ENCODE results near the gene SLC16A7.
A peak's percentile ranks its signal among the peaks of the same experiment; 100 is the strongest.
"Not testable (repeated sequence)": the region's sequence is repeated elsewhere in the genome, so short reads cannot be mapped to it uniquely, and the experiment has no call there.

Gene SLC16A7

DNA sequence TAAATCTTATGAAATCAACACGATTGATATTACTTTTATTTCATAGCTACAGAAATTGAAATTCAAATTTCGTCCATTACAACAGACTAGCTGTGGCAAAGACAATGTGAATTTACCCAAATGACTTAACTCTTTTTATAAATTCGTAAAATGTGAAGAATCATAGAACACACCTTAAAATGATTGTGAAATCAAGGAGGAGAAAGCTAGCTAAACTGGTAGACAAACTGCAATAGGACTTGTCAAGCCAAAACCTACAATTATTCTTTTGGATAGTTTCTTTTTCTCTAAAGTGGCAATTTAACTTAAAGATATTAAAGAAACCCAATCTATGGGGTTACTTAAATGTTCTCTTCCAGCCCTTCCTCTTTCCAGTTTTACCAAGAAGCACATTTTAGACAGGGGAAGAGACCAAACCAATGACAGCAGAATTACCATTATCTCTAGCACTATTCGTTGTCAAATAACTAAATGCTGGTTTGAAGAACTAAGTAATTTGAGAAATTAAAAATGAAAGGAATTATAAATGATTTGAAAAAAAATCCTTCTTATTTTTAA is 807 bp upstream of the SLC16A7 start:
- H3K4me3 ChIP-seq (ENCODE audit: low read depth, low read length): peak overlapping the region; percentile 71
- TF ChIP-seq, protein P1, sequence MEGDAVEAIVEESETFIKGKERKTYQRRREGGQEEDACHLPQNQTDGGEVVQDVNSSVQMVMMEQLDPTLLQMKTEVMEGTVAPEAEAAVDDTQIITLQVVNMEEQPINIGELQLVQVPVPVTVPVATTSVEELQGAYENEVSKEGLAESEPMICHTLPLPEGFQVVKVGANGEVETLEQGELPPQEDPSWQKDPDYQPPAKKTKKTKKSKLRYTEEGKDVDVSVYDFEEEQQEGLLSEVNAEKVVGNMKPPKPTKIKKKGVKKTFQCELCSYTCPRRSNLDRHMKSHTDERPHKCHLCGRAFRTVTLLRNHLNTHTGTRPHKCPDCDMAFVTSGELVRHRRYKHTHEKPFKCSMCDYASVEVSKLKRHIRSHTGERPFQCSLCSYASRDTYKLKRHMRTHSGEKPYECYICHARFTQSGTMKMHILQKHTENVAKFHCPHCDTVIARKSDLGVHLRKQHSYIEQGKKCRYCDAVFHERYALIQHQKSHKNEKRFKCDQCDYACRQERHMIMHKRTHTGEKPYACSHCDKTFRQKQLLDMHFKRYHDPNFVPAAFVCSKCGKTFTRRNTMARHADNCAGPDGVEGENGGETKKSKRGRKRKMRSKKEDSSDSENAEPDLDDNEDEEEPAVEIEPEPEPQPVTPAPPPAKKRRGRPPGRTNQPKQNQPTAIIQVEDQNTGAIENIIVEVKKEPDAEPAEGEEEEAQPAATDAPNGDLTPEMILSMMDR (IDR thresholded peaks at IDR 0.05; ENCODE audit: low read depth, low read length): no peak
- DNase-seq (ENCODE audit: low read depth, low spot score): peak; percentile 3
- in situ Hi-C loops (cut with HindIII; ENCODE audit: low sequenced_read_pairs): no loop called here

DNA sequence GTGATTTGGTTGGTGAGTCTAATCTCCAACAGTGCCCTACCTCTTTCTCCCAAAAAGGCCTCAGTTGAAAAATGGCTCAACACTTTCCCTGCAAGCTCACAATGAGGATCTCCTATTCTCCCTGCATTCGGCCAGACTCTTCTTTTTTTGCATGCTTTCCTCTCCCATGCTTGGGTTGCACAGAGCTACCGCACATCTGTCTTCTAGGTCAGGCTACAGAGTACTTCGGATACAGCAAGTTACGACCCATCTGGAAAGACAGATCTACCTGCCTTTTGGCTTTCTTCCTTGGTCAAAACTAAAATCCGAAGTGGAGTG is 305 bp upstream of the SLC16A7 start:
- DNase-seq (ENCODE audit: low read depth, low spot score): no peak
- H3K4me3 ChIP-seq (ENCODE audit: low read depth, low read length): peak overlapping the region; percentile 71
- in situ Hi-C loops (cut with HindIII; ENCODE audit: low sequenced_read_pairs): no loop called here
- TF ChIP-seq, protein P1 (IDR thresholded peaks at IDR 0.05; ENCODE audit: low read depth, low read length): no peak

DNA sequence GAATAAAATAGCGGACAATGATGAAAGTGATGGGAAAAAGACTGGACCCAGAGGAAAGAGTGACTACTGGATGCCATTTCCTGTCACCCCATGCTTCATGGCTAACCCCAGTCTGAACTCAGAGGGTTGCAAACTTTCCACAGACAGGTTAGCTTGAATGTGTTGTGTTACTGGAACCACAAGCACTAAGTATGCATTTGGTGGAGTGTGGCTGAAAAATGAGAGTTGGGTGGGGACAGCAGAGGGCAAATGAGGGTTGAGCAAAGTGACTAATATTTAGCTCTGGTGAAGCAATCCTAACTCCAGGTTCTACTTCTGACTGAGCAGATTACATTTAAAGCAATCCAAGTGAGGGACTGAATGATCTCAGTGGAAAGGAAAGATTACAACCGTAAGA is 1.6 kb downstream of the SLC16A7 start:
- DNase-seq (ENCODE audit: low read depth, low spot score): peak; percentile 89
- H3K4me3 ChIP-seq (ENCODE audit: low read depth, low read length): peak overlapping the region; percentile 71
- in situ Hi-C loops (cut with HindIII; ENCODE audit: low sequenced_read_pairs): no loop called here
- TF ChIP-seq, protein P1 (IDR thresholded peaks at IDR 0.05; ENCODE audit: low read depth, low read length): no peak

DNA sequence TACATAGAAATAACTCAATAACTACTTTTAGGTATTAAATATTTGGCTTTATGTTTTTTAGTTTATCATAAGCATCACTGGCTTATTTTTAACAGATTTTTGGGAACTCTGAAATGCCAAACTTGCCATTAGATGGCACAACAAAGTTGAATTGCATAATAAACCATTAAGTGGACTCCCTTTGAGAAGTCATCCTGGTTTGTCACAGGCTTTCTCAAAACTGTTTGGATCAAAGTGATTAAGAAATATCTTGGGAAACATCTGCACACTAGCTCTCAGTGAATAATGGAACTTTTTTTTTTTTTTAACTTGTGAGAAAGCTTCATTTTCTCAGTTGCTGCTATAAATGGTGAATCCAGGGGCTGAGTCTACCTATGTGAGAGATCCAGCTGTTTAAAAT is 4.3 kb downstream of the SLC16A7 start:
- DNase-seq (ENCODE audit: low read depth, low spot score): no peak
- in situ Hi-C loops (cut with HindIII; ENCODE audit: low sequenced_read_pairs): no loop called here
- TF ChIP-seq, protein P1 (IDR thresholded peaks at IDR 0.05; ENCODE audit: low read depth, low read length): no peak
- H3K4me3 ChIP-seq (ENCODE audit: low read depth, low read length): no peak overlapping the region

DNA sequence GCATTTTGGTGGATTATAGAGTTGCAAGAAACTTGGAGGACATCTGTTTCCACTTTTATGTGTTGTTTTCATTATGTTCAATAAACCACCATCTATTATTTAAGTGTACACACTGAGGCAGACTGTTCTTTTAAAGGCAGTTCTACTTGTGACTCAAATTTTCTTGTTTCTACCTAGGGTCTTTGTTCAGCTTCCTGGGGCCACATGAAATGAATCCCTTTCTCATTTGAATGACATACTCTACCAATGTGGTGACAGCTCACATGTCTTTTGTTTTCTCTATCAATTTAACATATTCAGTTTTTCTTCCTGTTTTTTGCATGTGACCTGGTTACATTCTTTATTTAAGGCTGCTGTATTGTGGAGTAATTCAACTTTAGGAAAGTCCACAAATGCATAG is 7.9 kb downstream of the SLC16A7 start:
- TF ChIP-seq, protein P1 (IDR thresholded peaks at IDR 0.05; ENCODE audit: low read depth, low read length): no peak
- in situ Hi-C loops (cut with HindIII; ENCODE audit: low sequenced_read_pairs): no loop called here
- no peak for DNase-seq (ENCODE audit: low read depth, low spot score)
- H3K4me3 ChIP-seq (ENCODE audit: low read depth, low read length): no peak overlapping the region

DNA sequence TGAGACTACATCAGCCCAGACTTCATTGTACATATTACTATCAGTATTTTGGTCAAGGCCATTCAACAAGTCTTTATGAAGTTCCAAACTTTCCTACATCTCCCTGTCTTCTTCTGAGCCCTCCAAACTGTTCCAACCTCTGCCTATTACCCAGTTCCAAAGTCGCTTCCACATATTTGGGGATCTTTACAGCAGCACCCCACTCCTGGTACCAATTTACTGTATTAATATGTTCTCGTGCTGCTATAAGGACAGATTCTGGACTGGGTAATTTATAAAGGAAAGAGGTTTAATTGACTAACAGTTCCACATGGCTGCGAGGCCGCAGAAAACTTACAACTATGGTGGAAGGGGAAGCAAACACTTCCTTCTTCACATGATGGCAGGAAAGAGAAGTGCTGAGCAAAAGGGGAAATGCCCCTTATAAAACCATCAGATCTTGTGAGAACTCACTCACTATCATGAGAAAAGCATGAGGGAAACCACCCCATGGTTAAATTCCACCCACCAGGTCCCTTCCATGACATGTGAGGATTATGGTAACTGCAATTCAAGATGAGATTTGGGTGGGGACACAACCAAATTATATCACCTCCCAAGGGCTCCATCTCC is 17.1 kb downstream of the SLC16A7 start:
- DNase-seq (ENCODE audit: low read depth, low spot score); in situ Hi-C loops (cut with HindIII; ENCODE audit: low sequenced_read_pairs); H3K4me3 ChIP-seq (ENCODE audit: low read depth, low read length): not testable (repeated sequence)

DNA sequence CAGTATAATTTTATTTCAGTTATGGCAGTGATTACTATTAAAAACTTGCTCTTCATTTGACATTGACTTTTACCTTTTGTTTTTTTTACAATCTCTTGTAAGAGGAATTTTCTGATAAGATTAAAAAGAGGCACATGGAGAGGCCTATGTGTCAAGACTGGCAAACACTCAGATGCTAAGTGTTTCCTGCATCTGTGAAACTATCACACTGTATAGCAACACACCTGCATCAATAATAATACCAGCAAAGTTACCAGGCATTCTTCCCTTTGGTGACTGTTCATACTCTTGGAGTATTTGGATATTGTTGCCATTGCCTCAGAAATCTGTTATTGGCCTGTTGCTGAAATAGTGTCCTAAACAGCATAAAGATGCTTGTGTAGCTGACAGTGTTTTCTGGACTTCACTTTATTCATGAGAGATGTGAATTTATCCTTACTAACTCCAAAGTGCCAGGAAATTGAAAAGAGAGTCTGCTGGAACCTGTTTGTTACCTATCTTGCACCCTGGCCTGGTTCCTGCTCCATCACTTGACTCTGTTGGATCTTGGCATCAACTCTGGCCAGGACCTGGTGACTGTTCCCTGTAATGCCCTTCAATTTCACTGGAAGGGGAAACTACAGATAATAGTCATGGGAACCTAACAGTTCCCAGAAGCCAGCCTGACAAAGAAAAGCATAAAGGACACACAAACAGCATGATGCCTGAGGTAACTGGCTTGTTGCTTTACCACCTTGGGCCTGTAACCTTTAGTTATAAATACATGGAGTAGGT is 19.8 kb downstream of the SLC16A7 start:
- in situ Hi-C loops (cut with HindIII; ENCODE audit: low sequenced_read_pairs): no loop called here
- TF ChIP-seq, protein P1 (IDR thresholded peaks at IDR 0.05; ENCODE audit: low read depth, low read length): no peak
- no peak overlapping the region for H3K4me3 ChIP-seq (ENCODE audit: low read depth, low read length)
- no peak for DNase-seq (ENCODE audit: low read depth, low spot score)
